ENCODE measurements around the gene GPR157.

GPR157 gene

DNA sequence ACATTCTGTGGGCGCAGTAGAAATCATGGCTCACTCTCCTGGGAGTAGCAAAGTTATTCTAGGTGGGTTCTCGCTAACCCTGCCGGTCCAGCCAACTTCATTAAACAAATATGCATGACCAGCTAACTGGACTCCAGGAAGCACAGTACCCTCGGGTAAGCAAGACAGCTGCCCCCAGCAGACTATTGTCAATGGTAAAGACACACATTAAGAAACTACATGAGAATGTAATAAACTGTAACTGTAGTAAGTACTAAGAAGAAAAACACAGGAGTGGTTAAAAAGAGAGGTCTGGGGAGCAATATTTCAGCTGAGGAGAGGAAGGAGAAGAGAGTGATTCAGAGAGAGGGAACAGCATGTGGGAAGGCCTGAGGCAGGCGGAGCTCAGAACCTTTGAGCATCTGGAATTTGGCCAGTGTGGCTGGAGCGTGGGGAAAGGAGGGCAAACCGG is 66.9 kb downstream of the GPR157 start:
- DNase-seq (ENCODE audit: low read depth), result peak; percentile 47

DNA sequence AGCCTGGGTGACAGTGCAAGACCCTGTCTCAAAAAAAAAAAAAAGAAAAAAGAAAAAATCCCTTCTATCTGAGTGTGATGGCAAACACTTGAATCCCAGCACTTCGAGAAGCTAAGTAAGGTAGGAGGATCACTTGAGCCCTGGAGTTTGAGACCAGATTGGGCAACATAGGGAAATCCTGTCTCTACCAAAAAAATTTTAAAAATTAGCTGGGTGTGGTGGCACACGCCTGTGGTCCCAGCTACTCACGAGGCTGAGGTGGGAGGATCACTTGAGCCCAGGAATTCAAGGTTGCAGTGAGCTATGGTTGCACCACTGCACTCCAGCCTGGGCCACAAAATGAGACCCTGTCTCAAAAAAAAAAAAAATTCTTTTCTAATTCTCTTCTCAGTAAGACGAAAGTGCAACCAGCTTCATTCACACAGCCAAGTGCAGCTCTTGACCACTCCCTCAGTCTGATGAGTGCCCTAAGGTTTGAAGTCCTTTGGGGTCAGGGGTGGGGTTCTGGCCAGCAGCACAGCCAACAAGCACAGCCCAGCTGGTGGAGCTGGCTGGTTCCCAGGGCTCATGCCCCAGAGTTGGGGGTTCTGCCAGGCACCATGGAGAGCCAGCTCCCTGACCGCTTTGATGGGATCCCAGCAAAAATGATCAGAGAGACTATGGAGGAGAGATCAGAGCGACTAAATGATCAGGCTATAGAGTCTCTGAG is 67.5 kb downstream of the GPR157 start:
- DNase-seq (ENCODE audit: low read depth), result no peak

DNA sequence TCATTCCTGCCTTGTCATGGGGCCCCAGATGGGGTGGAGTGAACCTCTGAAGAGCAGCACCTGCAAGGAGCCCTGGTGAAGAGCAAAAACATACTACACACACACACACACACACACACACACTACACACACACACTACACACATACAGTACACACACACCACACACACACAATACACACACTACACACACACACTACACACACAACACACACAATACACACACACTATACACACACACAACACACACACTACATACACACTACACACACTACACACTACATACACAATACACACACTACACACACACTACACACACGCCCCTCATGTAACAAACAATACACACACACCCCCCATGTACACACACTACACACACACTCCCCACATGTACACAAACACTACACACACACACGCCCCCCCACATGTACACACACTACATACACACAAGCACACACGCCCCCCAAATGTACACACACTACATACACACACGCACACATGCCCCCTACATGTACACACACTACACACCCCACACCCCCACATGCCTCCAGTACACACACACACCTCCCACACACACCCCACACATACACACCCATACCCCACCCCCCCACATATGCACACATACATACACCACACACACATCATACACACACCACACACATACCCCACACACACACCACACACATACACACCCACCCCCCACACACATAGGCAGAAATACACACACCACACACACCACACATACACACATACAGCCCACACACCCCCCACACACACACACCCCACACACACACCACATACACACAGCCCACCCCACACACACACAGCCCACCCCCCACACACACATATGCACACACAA is 68.8 kb downstream of the GPR157 start:
- no peak for DNase-seq (ENCODE audit: low read depth)

DNA sequence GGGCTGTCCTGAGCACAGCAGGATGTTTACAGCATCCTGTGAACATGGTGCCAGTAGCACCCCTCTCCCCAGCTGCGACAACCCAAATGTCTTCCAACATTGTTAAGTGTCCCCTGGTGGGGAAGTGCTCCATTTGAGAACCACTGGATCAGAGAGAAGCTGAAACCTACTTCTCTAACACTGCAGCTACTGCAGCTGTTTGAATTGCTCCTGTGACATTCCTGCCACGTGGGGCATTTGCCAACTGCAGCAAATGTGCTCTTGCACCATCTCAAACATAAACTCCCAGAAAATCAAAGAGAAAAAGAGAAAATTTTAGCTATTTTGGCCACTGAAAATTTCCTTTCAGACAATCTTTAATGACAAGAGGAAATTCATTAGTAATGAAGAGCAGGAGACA is 70.4 kb downstream of the GPR157 start:
- DNase-seq (ENCODE audit: low read depth), result no peak

DNA sequence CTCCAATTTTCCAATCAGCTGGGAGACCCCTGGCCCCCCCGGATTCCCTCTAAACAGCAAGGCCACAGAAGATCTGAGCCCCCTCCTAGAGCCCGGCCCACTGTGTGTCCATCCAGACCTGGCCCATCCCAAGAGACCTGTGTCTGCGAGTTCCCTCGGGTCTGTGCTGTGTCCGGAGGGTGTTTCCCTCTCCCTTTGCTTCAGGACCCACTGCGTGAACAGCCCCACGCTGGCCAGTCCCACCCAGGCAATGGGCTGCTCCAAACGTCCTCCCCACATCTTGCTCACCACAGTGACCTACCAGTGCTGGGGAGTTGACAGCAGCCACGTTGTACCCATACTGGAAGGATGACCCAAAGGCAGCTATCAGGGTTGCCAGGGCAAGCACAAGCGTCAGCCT is 71.1 kb downstream of the GPR157 start:
- no peak for DNase-seq (ENCODE audit: low read depth)

DNA sequence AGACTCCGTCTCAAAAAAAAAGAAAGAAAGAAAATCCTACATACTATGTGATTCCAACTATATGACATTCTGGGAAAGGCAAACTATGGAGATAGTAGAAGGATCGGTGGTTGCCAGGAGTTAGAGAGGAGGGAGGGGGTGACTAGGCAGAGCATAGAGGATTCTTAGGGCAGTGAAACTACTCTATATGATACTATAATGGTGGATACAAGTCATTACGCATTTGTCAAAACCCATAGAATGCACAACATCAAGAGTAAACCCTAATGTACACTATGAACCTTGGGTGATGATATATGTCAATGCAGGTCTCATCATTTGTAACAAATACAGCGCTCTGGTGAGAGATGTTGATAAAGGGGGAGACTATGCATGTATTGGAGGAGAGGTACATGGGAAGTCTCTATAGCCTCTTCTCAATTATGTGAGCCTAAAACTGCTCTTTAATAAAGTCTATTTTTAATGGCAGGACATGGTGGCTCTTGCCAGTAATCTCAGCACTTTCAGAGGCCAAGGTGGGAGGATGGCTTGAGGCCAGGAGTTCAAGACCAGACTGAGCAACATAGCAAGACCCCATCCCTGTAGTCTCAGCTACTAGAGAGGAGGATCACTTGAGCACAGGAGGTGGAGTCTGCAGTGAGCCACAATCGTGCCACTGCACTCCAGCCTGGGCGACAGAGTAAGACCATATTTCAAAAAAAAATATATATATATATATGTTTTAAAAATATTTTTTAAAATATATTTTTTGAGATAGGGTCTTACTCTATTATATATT is 76.4 kb downstream of the GPR157 start:
- DNase-seq (ENCODE audit: low read depth), result no peak

DNA sequence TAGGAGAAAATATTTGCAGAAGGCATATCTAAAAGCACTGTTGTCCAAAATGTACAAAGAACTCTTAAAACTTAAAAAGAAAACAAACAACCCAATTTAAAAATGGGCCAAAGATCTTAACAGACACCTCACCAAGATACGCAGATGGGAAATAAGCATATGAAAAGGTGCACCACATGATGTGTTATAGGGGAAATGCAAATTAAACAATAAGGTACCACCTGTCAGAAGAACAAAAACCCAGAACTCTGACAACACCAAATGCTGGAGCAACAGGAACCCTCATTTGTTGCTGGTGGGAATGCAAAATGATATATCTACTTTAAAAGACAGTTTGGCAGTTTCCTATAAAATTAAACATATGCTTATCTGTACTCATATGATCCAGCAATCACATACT is 77.5 kb downstream of the GPR157 start:
- no peak for DNase-seq (ENCODE audit: low read depth)

DNA sequence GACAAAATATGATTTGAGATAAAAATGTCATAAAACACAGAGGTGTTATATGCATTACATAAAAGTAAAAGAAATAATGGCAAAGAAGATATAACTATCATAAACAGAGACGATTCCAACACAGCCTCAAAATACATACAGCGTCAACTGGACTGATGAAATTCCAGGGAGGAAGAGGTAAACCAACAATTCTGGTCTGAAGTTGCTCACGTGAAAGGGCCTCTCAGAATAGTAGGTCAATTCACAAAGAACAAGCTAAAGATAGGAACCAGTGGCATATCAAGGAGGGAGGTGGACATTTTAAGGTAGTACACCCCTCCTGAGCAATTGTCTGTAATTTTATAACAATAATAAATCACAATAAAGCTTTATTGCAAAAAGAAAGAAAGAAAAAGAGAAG is 78.1 kb downstream of the GPR157 start:
- DNase-seq (ENCODE audit: low read depth), result no peak

Measured in ELR (cell line).